Heart right ventricle (tissue), 16 donors: ENCODE results near the gene MYH11. TPM values are rescaled to one million over a fixed set of nuclear protein-coding genes. Genes with fewer than 3 reads are reported as not detected.

ENCODE experiments used
- ATAC-seq, 8 donors: fragments of 200-7000 bp; cut with Tn5 transposase; one replicate each; pipeline ENCODE4 v1.9.1; 2020; ENCODE audit warnings: mild to moderate bottlenecking in 8 of 8, moderate library complexity in 8 of 8, moderate number of reproducible peaks in 1 of 8
- DNase-seq, 2 donors: peaks; one replicate each; pipeline ENCODE4 v3.0.0-alpha.2; 2020
- H3K27ac ChIP-seq, 10 donors: fragments of 200-600 bp; sonication (generic) in 2 of 10; one replicate each; pipeline versions ENCODE4 v1.5.0 to v1.8.0; 2020 to 2022; ENCODE audit warnings: mild to moderate bottlenecking in 3 of 10
- H3K27me3 ChIP-seq, 7 donors: fragments of 200-600 bp; one replicate each; pipeline ENCODE4 v1.8.0; 2021 to 2022; ENCODE audit warnings: mild to moderate bottlenecking in 2 of 7
- H3K36me3 ChIP-seq, 9 donors: fragments of 200-600 bp; sonication (generic) in 1 of 9; one replicate each; pipeline versions ENCODE4 v1.5.0 to v1.8.0; 2020 to 2022; ENCODE audit warnings: mild to moderate bottlenecking in 2 of 9
- H3K4me1 ChIP-seq, 9 donors: fragments of 200-600 bp; sonication (generic) in 1 of 9; one replicate each; pipeline versions ENCODE4 v1.5.0 to v1.8.0; 2020 to 2022; ENCODE audit warnings: mild to moderate bottlenecking in 4 of 9
- H3K4me3 ChIP-seq, 10 donors: fragments of 200-600 bp; sonication (generic) in 2 of 10; one replicate each; pipeline versions ENCODE4 v1.5.0 to v1.8.0; 2020 to 2022; ENCODE audit warnings: mild to moderate bottlenecking in 7 of 10, moderate library complexity in 2 of 10
- H3K9me3 ChIP-seq, 11 donors: fragments of 200-600 bp in 10 of 11; sonication (generic) in 2 of 11; one replicate each; pipeline versions ENCODE4 v1.5.0 to v1.8.0; 2013 to 2022; ENCODE audit warnings: mild to moderate bottlenecking in 2 of 11, control low read depth in 1 of 11, moderate library complexity in 1 of 11
- WGBS, 2 donors: extraction: QIAGEN DNeasy Blood & Tissue Kit; methylation state at CpG; one replicate each; pipeline ENCODE4 v1.1.7; 2013; ENCODE audit warnings: inconsistent platforms in 1 of 2; 5-methylcytosine and 5-hydroxymethylcytosine counted together
- intact Hi-C, 10 donors: fragments of 100-400 bp; cut with DNase I; formaldehyde crosslinking; loops; one replicate each; pipeline versions ENCODE4 v1.11.1 to v1.14.2; 2022
- polyA plus RNA-seq, 2 donors: library from polyadenylated mRNA; stranded (reverse); fragments of 200-250 nt; gene quantifications; one replicate each; pipeline ENCODE4 v1.2.3, GENCODE V29; 2013
- total RNA-seq, 10 donors: library from RNA; stranded (reverse); fragmentation: NEBNext Ultra II Directional in 3 of 10; extraction: Animal tissue kit (Norgen Biotek cat#: 25700) in 3 of 10; gene quantifications; one replicate each; pipeline versions ENCODE4 v1.2.1 to v1.2.4, GENCODE V29; 2021 to 2023
- TF ChIP-seq, protein P1 (sequence below), 9 donors: fragments of 200-600 bp; sonication (generic) in 2 of 9; IDR thresholded peaks; one replicate each; pipeline versions ENCODE4 v1.5.0 to v1.8.0; 2021 to 2022; ENCODE audit warnings: antibody characterized with exemption in 9 of 9, mild to moderate bottlenecking in 5 of 9, moderate library complexity in 1 of 9
- donor health status: Arrhythmogenic right ventricular cardiomyopathy.
- donor health status: ischemic (EF 13 %, LVEDD 7.1; RV severe dilation, severe dysfunction).
- donor health status: healthy with polysubstance abuse.
- donor health status: DM: no; HTN: yes; CAD: no.
- donor health status: DM: no; HTN: no; CAD: no.
- donor health status: ischemic (EF 25% LVEDD 6.9; RV normal size, moderate dysfunction).
- donor health status: ischemic (EF 25% LVEDD 5.7; RV mildly dilated, moderate dysfunction).
- donor health status: healthy.
- donor health status: DM: yes; HTN: yes; CAD: no.
- donor health status: Ischemic cardiomyopathy.
- donor health status: ischemic (EF 35%, LVEDD 5.7; RV mildly dilated, moderate dysfunction).
- donor health status: nonischemic (EF 11% LVEDD 7.7; RV severe dilation, severe dysfunction).
- donor health status: DM: yes; HTN: yes; CAD: no.
- donor health status: PGD.
- donor health status: ischemic (EF 29% LVEDD 5.4; RV normal size, mild dysfunction).
- donor health status: nonischemic (EF 23%, LVEDD 6.1; RV moderate dilation, normal function).

The MYH11 gene
- total and polyA plus RNA-seq, 12 donors, result 9.8 to 46.7 (median 23.5) TPM

DNA sequence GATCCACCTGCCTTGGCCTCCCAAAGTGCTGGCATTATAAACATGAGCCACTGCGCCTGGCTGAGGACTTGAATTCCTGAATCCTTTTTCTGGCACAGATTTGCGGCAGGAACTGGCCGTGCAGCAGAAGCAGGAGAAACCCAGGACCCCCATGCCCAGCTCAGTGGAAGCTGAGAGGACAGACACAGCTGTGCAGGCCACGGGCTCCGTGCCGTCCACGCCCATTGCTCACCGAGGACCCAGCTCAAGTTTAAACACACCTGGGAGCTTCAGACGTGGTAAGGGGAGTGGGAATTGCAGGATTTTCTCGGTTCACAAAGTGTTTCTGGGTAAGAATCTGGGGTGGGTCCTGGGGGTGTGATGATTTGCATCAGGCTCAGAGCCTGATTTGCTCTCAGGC, 165.8 kb downstream of the MYH11 start:
- Histone ChIP-seq H3K9me3 (no peaks in the 10 kb centered on the region), H3K27me3 (no peaks in the 10 kb centered on the region), H3K4me1 (no peaks in the 10 kb centered on the region), H3K36me3 (peaks cover 3 to 100% (median 59%) of the 10 kb centered on the region in 9 donors), H3K27ac (no peak overlapping the region), H3K4me3 (no peak overlapping the region)
- intact Hi-C loops, result loop anchor here in 1 of 10 donors (10.0 kb wide), 1 partner anchor 156 kb away; no protein-coding TSS in a partner anchor
- DNase-seq, result no peak
- no peak for ATAC-seq
- TF ChIP-seq, protein P1, sequence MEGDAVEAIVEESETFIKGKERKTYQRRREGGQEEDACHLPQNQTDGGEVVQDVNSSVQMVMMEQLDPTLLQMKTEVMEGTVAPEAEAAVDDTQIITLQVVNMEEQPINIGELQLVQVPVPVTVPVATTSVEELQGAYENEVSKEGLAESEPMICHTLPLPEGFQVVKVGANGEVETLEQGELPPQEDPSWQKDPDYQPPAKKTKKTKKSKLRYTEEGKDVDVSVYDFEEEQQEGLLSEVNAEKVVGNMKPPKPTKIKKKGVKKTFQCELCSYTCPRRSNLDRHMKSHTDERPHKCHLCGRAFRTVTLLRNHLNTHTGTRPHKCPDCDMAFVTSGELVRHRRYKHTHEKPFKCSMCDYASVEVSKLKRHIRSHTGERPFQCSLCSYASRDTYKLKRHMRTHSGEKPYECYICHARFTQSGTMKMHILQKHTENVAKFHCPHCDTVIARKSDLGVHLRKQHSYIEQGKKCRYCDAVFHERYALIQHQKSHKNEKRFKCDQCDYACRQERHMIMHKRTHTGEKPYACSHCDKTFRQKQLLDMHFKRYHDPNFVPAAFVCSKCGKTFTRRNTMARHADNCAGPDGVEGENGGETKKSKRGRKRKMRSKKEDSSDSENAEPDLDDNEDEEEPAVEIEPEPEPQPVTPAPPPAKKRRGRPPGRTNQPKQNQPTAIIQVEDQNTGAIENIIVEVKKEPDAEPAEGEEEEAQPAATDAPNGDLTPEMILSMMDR (IDR thresholded peaks at IDR 0.05), result no peak
- WGBS, 2 donors, result 94% methylated on average over 10 of the region's 10 CpGs

DNA sequence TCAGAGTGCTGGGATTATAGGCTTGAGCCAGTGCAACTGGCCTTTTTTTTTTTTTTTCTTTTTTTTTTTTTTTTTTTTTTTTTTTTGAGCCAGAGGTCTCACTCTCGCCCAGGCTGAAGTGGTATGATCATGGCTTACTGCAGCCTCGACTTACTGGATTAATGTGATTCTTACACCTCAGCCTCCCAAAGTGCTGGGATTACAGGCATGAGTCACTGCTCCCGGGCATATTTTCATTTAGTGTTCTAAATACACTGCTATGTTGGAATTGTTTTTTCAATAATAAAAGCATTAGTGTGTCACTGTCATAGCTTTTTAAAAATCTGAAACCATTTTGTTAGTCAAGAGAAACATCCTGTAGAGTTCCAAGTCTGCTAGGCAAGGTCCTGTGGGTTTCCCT, 166.5 kb downstream of the MYH11 start:
- TF ChIP-seq, protein P1 (IDR thresholded peaks at IDR 0.05), result no peak
- Histone ChIP-seq H3K27ac (no peak overlapping the region), H3K27me3 (no peaks in the 10 kb centered on the region), H3K36me3 (peaks cover 3 to 100% (median 59%) of the 10 kb centered on the region in 9 donors), H3K4me3 (no peak overlapping the region), H3K4me1 (no peaks in the 10 kb centered on the region), H3K9me3 (no peaks in the 10 kb centered on the region)
- intact Hi-C loops, result loop anchor here in 1 of 10 donors (10.0 kb wide), 1 partner anchor 155 kb away; no protein-coding TSS in a partner anchor
- WGBS, 2 donors, result 92 to 98% methylated on average over 3 of the region's 3 CpGs
- DNase-seq (no peak), ATAC-seq (no peak)

DNA sequence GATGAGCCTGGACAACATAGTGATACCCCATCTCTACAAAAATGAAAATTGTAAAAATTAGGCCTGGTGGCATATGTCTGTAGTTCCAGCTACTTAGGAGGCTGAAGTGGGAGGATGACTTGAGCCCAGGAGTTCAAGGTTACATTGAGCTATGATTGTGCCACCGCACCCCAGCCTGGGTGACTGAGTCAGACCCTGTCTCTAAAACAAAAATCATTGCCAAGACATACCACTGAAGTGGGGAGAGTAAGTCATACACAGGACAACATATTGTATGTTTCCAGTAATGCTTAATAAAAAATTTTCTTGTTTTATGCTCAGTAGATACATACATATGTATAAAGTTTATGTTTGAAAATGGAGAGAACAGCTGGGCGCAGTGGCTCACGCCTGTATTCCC, 167.5 kb downstream of the MYH11 start:
- no peak overlapping the region for H3K27ac ChIP-seq
- WGBS, 2 donors, result 95 to 99% methylated on average over 3 of the region's 3 CpGs
- H3K36me3 ChIP-seq, result peaks cover 3 to 100% (median 52%) of the 10 kb centered on the region in 9 donors
- ATAC-seq, result no peak
- no peaks in the 10 kb centered on the region for H3K4me1 ChIP-seq
- TF ChIP-seq, protein P1 (IDR thresholded peaks at IDR 0.05), result no peak
- no peaks in the 10 kb centered on the region for H3K27me3 ChIP-seq
- intact Hi-C loops, result no loop called here
- H3K9me3 ChIP-seq, result no peaks in the 10 kb centered on the region
- no peak overlapping the region for H3K4me3 ChIP-seq
- no peak for DNase-seq

DNA sequence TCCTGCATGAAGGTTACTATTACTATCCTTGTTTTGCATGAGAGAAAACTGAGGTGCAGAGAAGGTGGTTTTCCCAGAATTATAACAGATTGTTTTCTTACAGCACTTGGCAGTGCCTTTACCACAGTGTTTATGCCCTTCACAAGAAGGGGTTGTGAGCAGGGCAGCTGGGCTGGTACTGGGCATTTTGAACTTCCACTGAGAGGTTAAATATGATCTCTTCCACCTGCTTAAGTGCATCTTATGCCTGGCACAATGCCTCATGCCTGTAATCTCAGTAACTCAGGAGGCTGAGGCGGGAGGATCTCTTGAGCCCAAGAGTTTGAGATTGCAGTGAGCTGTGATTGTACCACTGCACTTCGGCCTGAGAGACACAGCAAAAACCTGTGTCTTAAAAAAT, 170.5 kb downstream of the MYH11 start:
- H3K27me3 ChIP-seq, result no peaks in the 10 kb centered on the region
- TF ChIP-seq, protein P1 (IDR thresholded peaks at IDR 0.05), result no peak
- H3K9me3 ChIP-seq, result no peaks in the 10 kb centered on the region
- ATAC-seq (no peak), DNase-seq (no peak)
- no peak overlapping the region for H3K4me3 ChIP-seq
- 86 to 90% methylated on average over 2 of the region's 2 CpGs for WGBS, 2 donors
- intact Hi-C loops, result no loop called here
- peaks cover 0 to 99% (median 32%) of the 10 kb centered on the region in 9 donors for H3K36me3 ChIP-seq
- no peak overlapping the region for H3K27ac ChIP-seq
- no peaks in the 10 kb centered on the region for H3K4me1 ChIP-seq
